Stimulated activated CD4-positive, alpha-beta T cell treated with anti-CD3 and anti-CD28 coated beads, Interleukin-15, amount 100 ng/mL, for 24 hours (primary cell): ENCODE data around the gene NFATC1.

Experiments used
- DNase-seq: peaks from one replicate; pipeline ENCODE4 v3.0.0-alpha.2; 2020

NFATC1 gene

DNA sequence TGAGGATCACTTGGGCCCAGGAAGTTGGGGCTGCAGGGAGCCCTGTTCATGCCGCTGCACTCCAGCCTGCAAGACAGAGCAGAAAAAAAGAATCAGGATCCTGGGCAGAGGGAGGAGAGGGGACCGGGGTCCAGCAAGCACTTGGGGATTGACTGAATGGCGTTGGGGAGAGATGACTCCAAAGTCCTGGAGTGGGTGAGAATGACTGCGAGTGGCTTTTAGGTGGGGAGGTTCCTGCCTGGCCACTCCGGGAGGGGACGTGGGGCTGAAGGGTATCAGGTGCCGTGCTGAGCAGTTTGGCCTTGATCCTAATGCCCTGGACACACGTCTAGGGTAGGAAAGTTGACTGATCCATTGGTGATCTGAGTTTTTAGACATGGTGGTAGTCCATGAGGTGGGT is 3.5 kb upstream of the NFATC1 start:
- DNase-seq: no peak

DNA sequence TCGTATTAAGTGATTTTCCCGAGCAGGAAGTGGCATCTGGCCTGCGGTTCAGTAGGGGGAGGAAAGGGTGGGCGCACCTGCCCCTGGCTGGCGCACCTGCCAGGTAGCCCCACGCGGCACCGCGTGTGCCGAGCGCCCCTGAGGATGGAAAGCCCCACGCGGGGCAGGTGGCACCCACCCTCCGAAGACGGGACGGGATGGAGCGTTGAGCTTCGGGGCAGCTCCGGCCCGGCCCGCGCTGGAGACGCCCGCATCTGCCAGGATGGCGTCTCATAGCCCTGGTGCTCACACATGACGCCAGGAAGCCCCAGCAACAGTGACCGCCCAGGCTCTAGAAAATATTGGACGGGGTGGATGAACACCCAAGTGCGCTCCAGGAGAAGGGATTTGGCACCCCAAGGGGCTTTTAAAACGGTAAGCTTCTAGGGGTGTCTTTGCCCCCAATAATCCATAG is 2.5 kb upstream of the NFATC1 start:
- DNase-seq: no peak

DNA sequence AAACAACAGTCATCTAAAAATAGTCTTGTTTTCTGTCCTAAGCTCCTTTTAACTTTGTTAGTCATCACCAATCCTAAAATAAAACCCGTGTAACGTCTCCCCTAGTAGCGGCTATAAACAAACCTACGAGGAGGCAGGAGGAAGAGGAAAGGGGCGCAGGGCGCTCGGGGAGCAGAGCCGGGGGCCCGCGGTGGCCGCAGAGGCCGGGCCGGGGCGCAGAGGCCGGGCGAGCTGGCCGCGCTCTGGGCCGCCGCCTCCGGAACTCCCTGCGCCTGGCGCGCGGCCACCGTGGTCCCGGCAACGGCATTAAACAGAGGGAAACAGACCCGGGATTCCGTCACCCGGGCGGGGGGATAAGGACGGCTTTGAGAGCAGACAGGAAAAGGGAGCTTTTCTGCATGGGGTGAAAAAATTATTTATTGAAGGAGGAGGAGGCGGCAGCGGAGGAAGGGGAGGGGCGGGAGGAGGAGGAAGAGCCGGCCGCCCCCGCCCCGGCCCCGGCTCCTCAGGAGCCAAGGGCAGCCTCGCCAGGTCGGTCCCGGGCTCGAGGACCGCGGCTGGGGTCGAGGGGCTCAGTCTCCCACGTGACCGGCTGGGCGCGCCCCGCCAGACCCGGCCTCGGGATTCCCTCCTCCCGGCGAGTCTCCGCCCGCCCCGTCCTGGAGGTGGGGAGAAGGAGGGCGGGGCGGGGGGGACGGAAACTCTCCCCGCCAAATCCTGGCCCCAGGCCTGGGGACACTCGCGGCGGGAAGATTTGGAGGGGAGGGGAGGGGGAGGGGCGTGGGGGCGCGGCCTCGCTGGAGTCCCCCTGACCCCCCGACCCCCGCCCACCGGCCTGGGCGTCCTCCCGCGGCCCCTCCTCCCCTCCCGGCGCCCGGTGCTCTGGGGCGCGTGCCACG is 1.8 kb upstream of the NFATC1 start:
- peak; percentile 66 for DNase-seq

DNA sequence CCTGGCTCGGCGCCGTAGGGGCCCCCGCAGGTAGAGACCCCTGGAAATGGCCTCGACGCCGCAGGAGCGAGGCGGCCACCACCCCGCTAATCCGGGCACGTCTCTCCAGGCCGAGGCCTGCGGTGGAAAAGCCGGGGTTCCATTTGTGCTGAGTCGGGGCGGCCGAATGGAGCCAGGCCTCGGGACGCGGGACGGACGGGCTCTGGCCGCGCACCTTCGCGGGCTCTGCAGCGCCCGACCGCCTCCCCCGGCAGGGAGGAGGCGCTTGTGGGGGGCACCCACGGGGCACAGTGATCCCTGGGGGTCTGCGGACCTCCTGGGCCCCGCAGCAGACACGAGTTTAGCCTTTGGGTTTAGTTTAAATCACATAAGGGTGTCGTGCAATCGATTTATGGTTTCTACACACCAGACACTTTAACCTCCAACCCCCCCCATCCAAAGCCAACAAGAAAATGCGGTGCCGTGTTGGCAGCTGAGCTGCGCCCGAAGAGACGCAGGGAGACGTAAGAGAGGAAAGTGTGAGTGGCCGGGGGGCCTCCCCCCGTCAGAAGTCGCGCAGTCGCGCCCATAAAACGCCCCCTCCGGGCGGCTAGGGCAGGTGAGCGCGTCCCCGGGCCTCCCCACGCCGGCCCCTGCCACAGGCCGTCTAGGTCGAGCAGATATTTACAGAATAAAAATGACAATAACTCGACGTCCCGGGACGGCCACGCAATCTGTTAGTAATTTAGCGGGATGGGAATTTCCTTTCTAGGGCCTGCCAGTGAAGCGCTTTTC is 1.0 kb upstream of the NFATC1 start:
- DNase-seq: peak; percentile 86

DNA sequence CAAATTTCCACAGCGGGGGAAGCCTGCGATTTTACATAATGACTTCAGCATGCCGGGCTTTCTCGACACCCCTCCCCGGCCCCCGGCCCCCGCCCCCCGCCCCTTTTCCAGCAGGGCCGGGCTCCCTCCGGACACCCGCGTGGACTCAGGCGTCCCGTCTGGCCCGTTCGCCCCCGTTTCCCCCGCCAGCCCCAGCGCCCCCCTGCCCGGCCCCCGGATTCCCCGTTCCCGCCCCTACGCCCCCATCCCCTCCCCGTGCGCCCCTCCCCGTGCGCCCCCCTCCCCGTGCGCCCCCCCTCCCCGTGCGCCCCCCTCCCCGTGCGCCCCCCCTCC is 456 bp upstream of the NFATC1 start:
- DNase-seq: no peak

DNA sequence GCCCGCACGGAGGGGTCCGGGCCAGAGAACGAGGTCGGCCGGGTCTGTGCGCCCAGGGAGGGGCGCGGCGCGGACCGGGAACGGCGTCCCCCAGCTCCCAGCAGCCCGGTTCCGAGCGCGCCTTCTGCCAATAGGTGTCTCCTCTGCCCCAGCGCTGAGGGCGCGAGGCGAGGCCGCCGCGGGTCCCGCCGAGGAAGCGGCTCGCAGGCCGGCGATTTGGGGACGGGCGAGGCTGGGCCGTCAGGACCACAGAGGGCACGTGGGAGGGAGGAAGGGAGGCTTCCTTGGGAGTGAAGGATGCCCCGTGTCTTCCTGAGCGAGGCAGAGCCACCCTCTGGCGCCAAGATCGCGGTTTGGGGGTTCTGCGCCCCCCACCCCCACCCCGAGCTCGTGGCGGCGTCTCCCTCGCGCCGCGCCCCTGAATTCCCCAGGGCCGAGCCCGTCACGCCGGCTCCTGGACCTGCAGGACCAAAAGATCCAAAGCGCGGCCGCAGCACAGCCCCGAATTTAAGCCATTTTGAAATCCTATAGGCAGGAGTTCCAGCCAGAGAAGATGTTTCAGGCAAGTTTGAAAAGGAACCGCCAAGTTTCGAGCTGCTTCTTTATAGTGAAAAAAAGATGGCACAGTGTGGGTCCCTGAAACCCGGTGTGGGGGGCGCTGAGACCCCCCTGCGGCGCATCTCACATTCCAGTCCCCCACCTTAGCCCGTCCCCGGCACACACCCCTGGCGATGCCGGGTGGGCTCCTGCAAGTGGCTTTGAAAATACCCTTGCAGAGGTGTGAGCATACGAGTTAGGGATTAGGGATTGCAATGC is 909 bp downstream of the NFATC1 start:
- peak; percentile 64 for DNase-seq

DNA sequence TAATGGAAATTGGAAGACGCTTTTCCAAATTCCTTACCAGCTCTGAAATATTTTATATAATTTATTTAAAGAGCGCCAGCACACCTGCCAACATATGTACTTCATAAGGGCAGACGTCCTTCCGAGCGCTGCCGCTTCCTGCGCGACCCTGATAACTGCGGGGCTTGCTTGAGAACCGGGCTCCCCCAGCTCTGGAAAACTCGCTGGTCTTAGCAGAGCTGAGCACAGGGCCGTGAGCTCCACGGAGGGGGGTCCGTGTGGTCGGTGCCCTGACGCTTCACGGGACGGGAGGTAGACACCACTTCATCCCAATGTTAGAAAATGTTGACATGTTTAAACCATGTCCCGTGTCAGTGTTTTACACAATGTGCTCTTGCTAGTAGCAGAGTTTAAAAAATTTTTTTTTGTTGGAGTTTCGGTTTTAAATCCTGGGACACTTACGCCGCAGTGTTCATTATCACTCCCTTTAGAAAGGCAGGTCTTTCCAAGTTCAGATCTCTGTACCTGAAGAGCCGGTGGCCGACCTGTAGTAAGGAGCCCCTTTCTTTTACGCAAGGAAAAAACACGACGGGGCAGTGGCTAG is 1.6 kb downstream of the NFATC1 start:
- DNase-seq: no peak

DNA sequence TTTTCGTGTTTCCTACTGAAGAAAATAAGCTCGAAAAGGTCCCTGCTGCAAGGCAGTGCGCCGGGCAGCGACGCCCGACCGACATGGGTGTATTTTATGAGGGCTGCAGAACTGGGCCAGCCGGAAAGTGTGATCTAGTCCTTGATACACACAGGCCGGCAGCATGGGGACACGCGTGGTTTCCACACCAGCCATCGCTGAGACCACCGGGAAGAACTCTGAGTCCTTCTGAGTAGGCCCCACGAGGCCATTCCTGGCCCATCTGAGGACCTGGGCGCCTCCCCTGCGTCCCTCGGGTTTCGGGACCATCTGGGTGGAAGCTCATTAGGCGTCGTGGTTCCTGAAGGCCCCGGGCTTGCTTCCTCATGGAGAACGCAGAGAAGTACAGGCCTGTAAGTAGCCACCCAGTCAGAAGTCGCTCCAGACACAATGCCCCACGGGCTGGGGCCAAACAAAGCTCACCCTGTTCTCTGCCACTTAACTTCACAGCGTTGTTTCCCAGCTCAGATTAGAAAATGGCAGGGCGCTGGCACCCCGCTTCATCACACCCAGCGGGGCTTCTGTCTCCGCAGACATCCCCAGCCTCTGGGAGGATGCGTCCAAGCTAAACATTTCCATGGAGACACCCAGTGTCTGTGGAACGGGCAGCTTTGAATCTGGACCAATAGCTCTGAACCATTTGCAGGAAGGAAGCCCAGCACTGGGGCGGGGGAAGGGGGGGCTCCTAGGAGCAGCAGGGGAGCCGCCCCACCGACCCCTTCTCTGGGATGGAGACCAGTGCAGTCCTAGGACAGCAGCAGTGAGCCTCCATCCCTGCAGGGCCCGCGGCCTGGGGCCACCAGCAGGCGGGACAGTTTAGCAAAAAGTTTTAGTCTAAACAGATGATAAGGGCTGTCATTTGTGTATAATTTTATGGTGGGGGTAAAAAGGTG is 2.4 kb downstream of the NFATC1 start:
- DNase-seq: no peak

DNA sequence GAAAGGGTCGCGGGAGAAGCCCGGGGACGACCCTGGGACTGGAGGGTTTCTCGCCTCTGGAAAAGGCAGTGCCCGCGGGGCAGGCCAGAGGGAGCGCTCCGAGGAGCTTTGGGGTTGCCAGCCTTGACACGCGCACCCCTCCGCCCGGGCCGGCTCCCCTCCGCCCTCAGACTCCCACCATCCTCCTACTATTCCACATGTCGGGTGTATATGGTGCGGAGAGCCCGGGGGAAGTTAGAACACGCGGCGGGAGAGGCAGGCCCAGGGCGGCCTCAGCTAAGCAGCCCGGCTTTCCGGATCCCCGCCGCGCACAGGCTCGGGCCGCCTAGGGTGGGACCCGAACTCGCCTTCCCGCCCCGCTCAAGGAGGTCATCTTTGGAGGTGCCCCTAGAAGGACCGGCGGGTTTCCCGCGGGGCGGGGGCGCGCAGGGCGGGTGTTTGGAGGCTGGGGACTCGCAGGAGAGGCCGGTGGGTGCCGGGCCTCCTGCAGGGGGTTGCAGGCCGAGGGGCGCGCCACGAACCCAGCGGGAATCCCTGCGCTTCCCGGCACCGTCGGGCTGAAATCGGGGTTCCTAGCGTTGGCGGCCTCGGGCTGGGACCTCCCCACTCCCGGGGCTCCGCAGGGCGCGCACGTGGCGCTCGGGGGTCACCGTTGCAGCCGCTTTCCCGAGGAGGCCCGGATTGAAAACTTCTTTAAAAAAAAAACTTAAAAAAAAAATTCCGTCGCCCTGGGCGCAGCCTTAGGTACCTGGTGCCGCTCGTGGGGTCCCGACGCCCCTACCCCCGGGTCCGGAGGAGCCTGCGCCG is 3.7 kb downstream of the NFATC1 start:
- peak; percentile 59 for DNase-seq

DNA sequence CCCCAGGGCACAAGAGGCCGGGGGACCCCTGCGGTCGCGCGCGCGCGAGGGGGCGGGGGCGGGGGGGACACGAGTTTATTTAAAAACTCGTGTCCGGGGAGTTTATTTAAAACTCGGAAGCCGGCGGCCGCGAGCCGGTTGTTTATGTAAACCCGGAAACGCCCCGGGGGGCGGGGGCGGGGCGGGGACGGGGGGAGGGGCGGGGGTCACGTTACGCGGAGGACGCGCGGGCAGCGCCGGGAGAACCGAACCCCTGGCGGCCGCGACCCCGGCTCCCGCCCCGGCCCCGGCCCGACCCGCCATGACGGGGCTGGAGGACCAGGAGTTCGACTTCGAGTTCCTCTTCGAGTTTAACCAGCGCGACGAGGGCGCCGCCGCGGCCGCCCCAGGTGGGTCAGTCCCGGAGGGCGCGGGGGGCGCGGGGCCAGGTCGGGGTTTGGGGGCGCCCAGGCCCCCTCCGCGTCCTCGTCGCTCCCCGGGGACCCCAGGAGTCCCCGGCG is 4.4 kb downstream of the NFATC1 start:
- DNase-seq: peak; percentile 79

DNA sequence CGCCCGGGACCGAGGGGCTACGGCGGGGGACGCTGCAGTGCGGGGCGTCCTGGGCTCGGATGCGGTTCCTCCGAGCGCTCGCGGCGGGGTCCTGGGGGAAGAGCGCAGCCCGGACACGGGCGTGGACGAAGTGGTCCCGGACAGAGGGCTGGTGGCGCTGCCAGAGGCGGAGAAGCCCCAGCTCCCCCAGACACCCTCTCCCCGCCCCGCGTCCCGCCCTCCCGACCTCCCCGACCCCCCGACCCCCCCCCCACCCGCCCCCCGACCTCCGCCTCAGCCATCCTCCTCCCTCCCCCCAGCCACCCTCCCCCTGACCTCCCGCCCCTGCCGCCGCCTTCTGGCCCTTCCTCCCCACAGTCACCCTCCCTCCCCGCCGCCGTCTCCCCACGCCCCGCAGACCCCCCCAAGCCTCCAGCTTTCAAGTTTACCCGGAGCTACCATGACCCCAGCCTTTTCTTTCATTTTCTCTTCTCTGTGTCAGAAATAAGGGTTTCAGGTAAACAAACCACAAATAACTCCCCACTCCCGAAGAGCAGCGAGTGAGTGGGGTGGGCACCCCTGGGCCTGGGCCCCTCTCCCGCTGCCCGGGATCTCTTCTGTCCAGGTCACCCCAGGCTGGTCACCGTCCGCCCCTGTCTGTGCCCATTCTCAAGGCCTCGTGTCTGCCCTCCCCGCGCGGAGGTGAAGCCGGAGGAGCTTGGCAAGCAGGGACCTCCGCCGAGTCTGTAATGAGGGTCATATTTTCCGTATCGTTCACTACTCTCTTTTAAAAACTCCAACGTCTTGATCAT is 5.1 kb downstream of the NFATC1 start:
- DNase-seq: peak; percentile 75

DNA sequence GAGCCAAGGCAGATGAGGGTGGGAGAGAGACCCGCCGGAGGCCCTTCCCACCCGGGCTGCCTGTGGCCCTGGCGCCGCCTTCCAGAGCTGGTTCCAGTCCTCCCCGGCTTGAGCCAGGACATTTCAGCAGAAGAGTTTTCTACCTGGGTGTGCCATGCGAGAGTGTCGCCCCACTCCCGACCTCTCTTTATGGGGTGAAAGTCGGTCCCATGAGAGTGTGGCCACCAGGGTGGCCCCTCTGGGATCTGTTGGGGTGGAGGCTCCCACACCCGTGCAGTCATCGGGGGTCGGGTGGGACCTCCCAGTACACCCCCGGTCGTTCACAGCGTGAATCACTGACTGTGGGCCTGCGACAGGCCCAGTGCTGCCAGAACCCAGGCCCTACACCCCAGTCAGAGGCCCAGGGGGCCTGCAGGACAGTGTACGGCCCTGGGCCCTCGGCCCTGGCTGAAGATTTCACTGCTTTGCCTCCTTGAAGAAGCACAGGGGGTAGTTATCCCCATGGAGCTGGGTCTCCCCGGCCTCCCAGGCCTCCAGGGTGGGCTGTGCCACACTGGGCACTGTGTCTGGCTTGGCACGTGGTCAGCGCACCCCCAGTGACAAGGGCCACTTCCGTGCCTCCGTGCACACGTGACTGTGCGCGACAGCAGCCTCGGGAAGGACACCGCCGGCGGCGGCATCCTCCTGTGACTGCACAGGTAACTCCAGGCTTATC is 5.9 kb downstream of the NFATC1 start:
- peak; percentile 37 for DNase-seq

DNA sequence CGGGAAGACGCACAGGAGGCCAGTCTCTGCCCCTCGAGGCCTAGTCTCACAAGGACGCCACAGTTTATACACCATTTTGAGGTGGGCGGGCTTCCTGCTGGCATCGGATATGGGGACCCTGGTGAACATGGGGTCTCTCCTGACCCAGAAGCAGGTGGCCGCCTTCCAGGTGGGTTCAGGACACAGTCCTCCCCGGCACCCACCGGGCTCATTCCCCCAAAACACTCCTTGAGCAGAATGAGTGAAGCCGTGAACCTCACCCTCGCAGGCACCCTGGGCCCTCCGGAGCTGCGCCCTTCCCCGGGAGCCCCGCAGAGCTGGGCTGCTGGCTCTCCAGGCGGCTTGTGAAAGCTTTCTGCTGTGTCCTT is 6.5 kb downstream of the NFATC1 start:
- no peak for DNase-seq

DNA sequence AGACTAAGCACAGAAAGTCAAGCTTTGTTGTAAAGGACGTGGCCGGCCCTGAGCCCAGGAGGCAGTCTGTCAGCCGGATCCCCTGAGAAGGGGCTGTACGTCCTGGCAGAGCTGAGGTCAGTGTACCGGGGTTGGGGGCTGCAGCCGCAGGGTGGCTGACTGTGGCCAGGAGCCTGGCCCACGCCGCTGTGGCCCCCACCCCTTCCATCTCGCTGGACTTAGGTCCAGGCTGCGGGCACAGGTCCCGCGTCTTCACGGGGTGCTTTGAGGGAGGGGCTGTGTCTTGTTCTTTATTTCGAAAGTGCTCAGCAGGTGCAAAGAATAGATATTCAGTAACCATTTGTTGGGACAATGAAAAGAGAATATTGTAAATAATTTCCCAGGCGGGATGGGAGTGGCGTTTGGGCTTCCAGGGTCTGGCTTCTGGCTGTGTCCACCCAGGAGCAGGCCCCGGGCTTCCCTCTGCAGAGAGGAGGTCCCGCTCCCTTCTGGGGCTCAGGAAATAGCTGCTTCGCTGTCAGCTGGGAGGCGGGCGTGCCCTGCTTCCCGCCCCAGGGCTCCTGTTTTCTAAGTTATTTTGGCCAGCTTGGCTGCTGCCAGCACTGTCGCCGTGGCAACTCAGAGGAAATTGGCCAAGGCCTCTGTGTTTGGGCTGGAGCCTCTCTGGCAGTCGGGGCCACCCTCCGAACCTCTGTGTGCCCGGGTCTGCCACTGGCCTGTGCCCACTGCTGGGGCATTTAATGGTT is 7.4 kb downstream of the NFATC1 start:
- DNase-seq: peak; percentile 35

DNA sequence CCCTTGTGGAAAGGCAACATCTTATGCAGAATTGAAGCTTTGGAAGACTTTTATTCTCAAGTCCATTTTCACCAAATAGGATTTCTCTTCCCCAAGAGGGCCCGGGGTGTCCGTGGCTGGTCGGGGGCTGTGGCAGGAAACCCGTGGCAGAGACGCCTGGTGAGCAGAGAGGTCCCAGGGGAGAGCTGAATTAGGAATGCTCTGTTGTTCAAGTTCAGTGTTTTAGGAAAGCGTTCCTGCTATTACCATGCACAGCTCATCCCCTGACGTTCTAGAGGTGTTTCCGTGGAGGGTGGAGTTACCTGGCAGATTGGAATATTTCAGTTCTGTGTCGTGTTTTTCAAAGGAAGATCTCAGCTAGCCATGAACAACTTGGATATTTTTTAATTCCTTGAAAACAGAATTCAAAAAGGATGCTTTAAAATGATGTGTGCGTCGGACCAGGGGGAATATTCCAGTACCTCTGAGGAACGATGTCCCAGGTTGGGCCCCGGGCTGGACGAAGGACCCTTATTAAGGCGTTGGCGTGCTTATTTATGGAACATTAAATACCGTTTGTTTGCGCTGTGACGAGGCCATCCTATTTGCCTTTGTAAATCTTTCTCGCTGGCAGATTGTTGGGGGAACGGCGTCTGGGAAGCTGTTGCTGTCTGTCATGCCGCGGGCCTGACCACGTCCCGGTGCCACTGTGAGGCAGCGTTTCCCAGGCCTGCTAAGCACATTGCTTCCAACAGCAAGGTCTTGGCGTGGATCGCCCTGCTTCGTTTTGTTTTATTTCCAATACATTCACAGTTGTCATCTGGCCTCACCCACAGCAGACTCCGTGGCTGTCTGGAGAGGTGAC is 8.2 kb downstream of the NFATC1 start:
- no peak for DNase-seq

DNA sequence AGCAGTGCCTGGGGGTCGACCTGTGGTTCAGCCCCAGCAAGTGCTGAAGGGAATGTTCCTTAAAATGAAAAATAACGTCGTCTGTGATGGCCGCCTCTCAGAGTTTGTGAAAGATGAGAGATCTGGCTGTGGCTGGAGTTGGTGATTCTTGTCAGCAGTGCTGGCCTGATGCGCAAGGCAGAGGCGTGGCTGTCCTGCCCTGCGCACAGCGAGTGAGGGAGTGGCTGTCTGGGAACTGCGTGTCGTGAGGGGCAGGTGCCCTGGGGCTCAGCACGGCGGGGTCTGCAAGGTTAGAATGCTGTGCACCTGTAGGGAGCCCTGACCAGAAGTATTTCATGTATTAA is 8.8 kb downstream of the NFATC1 start:
- DNase-seq: peak; percentile 59

DNA sequence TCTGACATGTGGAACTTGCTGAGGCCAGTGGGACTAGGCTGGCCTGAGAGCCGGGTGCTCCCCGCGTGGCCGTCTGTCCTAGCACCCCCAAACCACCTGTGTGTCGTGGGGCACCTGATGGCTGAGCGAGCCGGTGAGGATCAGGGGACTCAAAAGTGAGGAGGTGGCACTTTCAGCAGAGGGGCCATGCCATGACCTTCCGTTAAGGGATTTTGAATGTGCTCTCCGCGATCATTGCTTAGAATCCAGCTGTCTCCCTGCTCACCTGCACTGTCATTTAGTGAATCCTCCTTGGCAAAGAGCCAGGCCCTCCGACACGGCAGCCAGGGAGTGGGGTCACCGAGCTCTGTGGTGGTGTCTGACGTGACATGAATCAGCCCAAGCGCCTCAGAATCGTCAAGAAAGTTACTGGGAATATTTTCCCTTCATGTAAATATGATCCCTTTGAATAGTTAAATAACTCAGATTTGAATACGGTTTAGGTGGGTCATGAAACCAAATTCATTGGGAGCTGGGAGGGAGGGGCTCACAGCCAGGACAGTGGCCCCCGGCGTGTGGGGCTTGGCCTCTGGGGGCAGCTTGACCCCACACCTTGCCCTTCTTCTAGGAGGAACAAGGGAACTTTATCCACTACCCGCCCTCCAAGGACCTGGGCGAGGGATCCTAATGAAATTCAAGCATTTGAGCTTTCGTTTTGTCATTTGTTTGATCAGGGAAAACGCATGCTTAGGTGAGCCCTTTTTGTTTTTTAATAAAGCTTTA is 9.5 kb downstream of the NFATC1 start:
- peak; percentile 86 for DNase-seq
